Activated CD4-positive, alpha-beta T cell treated with anti-CD3 and anti-CD28 coated beads for 4 hours (primary cell): ENCODE results near the gene HPN.
A peak's percentile ranks its signal among the peaks of the same experiment; 100 is the strongest.
"Not testable (repeated sequence)": the region's sequence is repeated elsewhere in the genome, so short reads cannot be mapped to it uniquely, and the experiment has no call there.

Source experiments
- DNase-seq, 2 donors: peaks; one replicate each; pipeline ENCODE4 v3.0.0-alpha.2; 2020

The HPN gene

DNA sequence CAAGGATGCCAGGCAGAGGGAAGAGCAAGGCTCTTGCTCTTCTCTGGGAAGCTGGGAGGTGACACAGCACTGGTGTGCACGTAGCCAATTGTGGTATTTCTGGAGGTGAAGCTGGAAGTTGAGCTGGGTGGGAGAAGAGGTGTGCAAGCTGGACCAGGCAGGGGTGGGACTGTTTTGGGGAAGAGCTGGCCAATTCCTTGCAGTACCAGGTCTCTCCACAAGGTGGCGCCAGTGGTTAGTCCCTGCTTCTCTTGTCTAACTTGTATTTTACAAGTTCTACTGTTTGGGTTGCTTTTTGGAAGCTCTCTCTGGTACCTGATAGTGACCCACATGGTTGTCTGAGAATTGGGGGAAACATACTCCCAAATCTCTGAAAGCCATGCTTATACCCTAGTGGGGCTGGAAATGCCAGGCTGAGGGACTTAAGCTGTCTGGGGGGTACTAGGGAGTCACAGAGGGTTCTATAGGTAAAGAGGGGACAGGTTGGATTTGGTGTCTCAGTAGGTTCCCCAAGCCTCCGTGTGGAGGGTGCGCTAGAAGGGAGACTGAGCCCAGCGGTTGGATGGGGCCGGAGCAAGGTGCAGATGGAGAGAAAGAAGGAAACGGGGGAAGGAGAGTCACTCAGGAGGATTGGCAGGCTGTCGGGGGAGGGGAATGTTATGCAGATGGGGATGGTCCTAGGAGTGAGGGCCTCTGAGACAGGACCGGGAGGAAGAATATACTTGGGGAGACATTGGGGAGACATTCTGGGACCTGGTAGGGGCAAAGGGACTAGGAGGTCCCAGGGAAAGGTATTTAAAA is 3.0 kb downstream of the HPN start:
- peak; percentile 38 to 59 for DNase-seq

DNA sequence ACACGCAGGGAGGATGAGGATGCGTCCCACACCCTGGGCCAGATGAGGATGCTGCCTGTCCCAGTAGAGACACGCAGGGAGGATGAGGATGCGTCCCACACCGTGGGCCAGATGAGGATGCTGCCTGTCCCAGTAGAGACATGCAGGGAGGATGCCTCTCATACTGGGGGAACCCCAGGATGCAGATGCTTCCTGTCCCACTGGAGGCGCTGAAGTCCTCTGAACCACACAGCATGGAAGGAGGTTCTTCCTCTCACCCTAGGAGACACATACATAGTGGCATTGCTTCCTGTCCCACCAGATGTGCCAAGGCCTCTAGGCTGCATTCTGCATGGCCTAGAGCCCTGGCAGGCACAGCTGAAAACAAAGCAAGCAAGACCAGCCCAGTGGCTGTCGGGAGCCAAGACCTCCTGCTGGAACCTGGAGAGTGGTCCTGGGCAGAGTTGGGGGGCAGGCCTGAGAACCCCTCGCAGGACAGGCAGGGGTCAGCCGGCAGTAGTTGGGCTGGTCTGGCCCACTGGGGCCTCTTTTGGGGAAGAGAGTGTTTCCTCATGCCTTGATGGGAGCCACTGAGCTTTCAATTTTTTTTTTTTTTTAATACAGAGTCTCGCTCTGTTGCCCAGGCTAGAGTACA is 4.3 kb downstream of the HPN start:
- no peak for DNase-seq

DNA sequence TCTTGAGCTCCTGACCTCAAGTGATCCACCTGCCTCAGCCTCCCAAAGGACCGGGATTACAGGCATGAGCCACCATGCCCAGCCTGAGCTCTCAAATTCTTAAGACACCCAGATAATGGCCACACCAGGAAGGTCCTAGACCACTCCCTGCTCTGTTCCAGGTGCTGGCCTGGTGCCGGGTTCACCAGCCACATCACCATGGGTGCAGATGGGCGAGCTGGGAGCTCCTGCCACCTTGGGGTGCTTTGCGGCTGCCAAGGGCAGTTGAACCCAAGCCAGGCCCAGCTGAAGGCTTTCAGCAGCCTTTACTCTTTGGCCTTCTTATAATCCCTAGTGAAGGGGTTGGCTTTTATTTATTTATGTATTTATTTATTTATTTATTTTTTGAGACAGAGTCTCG is 4.9 kb downstream of the HPN start:
- DNase-seq = no peak

DNA sequence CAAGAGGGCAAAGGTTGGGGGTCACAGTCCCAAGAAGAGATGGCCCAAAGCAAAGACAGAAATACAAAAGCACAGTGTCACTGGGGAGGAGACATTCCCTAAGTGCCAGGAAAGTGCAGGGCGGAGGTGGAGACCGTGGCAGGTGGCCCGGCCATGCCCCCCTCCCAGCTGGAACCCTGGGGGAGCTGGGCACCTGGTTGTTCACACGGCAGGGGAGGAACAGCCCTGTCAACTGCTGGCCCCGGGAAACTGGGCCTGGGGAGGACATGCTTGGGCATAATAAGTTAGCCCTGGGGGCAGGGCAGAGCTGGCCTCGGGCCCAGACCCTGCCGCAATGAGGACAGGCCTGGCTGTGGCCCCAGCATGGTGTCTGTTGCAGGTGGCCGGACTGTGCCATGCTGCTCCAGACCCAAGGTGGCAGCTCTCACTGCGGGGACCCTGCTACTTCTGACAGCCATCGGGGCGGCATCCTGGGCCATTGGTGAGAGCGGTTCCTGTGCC is 7.4 kb downstream of the HPN start:
- DNase-seq = no peak

DNA sequence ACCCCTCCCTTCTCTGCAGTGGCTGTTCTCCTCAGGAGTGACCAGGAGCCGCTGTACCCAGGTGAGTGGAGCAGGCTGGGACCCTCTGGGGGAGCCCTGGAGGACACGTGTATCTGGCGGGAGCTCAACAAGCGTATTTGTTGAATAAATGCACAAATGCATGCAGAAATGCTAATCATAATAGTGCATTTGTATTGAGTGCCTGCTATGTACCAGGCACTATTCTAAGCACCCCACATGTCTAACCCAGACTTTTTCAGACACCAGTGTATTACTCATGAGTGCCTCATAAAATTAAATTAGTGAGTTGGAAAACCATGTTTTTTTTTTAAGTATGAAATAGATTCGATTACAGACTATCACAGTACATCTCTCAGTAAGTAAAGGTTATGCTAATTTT is 7.9 kb downstream of the HPN start:
- no peak for DNase-seq

DNA sequence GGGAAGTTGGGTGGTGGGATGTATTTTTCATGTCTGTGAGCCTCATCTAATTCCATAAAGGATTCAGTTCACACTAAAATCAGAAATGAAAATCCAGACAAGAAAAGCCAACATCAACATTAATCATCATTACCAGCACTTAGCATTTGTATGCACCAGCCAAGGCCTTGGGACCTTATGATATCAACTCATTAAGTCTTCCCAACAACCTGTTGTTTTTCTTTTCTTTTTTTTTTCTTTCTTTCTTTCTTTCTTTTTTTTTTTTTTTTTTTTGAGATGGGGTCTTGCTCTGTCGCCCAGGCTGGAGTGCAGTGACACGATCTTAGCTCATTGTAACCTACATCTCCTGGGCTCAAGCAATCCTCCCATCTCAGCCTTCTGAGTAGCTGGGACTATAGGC is 9.1 kb downstream of the HPN start:
- not testable (repeated sequence) for DNase-seq

DNA sequence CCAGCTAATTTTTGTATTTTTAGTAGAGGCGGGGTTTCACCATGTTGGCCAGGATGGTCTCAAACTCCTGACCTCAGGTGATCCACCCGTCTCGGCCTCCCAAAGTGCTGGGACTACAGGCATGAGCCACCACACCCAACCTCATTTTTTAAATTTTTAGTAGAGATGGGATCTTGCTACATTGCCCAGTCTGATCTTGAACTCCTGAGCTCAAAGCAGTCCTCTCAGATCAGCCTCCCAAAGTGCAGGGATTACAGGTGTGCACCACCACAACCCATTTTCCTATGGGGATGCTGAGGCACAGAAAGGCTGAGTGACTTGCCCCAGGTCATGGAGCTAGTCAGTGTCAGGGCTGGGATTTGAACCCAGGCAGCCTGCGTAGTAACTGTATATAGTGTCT is 9.7 kb downstream of the HPN start:
- DNase-seq = not testable (repeated sequence)

DNA sequence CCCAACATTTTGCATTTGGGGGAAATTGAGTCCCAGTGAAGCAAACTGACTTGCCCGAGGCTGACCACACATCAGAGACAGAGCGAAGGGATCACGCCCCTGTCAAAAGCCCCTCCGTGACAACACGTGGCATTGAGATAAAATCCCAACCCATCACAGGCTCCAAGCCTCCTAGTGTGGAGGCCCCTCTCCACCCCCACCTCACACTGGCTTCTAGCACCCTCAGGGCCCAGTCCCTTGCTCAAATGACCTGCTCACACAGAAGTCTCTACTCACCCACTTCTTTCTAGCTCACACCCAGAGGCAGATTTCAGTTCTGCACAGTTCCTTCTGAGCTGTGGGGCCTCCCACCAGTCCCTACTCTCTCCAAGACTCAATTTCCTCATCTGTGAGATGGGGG is 10.3 kb downstream of the HPN start:
- DNase-seq = no peak

DNA sequence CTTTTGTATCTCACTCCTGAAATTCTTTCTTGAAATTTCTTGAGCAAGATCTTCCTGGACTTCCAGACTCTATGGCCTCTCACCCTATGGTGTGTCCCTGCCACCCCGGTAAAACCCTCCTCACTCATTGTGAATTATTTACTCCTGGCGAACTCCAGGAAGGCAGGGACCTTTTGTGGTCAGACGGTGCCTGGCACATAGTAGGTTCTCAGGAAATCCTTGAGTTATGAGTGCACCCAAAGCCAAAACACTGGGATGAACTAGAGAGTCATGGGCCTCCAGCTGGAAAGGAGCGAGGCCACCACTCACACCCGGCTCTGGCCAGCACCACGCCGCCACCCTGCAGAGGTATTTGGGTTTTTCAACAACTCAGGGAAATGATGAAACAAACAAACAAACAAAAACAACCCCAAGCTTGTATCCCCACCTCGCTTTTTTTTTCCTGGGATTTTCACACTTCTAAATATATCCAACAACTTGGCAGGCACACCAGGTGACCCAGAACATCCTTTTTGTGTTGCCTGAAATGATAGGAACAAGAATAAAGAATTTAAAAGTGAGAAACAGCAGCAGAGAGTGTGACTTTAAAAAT is 11.2 kb downstream of the HPN start:
- no peak for DNase-seq

DNA sequence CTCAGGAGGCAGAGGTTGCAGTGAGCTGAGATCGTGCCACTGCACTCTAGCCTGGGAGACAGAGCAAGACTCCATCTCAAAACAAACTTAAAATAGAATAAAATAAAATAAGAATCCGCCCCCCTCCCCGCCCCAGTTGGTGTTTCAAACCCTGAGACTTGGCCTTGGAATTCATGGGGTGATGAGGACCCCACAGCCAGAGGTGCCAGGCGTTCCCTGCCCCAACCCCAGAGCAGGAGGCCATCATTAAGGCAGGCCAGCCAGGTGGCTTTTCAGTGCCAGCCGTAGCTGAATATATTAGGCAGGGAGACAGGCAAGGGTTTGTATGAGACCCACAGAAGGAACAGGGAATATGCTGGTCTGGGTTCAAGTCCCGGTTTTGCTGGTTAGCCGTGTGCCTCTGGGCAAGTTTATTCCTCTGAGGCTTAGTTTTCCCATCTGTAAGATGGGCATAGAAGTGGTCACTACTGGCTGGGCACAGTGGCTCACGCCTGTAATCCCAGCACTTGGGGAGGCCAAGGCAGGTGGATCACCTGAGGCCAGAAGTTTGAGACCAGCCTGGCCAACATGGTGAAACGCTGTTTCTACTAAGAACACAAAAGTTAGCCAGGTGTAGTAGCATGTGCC is 12.3 kb downstream of the HPN start:
- no peak for DNase-seq

DNA sequence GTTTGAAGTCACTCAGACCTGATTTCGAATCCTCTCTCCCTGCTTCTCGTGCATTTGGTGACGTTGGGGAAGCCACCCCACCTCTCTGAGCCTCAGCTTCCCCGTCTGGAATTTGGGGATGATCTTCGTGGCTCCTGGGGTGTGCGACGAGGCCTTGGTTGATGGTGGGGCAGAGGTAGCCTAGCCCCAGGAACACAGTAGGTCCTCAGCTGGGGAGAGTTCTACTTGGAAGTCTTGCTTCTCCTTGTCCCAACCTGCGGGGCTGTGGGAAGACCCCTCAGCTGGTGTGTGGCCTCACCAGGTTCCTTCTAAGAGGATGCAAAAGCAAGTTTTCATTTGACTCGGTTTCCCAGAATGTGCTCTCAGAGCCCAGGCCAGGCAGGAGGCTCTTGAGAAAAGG is 13.1 kb downstream of the HPN start:
- DNase-seq = no peak

DNA sequence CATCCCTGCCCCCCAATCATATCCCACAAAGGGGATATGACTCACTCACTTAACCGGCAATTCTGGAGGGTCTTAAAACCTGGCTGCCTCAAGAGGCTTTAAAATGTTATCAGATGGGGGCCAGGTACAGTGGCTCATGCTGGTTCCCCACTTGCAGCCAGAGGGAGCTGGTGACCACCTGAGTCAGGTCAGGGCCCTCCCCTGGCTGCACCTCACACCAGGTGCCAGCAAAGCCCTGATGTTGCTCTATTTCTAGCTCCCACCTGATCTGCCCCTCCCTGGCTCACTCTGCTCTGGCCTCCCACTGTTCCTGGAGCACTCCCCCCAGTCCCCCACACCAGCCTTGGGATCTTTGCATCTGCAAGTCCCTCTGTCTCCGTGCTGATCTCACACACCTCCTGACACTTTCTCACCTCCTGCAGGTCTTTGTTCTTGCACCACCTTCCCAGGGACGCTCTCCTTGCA is 14.2 kb downstream of the HPN start:
- DNase-seq = no peak

DNA sequence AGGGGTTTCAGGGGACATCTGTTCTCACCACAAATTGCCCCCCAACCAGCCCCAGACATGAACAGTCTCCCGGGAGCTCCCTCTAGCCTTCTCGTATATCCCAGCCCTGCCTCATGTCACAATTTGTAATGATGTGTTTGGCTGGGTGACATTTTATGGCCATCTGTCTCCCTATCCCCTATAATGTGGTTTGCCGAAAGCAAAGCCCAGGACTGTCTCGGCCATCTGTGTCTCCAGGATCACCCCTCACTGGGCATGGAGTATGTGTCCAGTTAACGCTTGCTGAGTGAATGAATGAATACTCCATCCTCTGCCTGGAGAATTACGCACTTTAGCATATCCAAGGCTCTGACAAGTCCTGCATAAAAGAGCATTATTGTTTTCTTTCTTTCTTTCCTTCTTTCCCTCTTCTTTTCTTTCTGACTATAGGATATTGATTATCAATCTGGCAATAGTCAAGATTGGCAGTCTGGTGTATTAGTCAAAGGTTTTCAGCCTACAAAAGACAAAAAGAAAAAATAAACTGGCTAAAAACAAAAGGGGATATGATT is 15.1 kb downstream of the HPN start:
- no peak for DNase-seq

DNA sequence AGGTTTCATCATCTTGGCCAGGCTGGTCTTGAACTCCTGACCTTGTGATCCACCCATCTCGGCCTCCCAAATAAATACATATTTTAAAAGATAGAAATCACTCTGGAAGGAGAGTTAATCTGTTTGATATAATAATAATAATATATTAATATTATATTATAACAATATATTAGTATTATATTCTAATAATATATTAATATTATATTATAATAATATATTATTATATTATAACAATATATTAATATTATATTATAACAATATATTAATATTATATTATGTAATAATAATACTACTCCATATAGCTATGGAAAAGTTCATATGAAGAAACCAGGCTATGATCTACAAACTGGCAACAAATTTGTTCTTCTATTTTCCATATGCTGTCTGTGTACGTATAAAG is 16.8 kb downstream of the HPN start:
- DNase-seq = no peak

DNA sequence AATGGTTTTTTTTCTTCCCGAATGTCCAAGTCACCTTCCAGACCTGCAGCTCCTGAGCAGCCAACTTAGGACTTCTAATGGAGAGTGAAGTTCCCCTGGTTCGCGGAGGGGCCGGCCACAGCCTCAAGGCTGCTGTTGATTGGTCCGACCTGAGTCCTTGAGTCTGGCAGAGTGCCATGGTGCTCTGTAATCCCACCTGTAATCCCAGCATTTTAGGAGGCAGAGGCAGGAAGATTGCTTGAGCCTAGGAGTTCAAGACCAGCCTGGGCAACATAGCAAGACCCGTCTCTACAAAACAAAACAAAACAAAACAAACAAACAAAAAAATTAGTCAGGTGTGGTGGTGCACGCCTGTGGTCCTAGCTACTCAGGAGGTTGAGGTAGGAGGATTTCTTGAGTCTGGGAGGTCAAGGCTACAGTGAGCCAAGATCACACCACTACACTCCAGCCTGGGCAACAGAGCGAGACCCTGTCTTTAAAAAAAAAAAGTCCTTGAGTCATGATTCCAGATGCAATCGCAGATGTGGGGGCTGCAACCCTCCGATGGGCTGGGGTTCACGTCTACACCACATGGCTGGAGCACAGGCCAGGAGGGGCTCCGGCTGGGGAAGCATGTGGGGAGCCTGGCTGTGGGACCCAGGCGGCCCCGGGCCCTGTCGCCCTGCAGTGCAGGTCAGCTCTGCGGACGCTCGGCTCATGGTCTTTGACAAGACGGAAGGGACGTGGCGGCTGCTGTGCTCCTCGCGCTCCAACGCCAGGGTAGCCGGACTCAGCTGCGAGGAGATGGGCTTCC is 17.7 kb downstream of the HPN start:
- no peak for DNase-seq

DNA sequence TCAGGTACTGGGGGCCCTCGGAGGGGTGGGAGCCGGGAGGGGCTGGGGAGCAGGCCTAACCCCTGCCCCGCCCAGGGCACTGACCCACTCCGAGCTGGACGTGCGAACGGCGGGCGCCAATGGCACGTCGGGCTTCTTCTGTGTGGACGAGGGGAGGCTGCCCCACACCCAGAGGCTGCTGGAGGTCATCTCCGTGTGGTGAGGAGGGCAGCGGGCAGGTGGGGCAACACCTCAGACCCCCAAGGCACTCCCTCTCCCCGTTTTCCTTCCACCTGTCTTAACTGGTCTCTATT is 18.2 kb downstream of the HPN start:
- no peak for DNase-seq

DNA sequence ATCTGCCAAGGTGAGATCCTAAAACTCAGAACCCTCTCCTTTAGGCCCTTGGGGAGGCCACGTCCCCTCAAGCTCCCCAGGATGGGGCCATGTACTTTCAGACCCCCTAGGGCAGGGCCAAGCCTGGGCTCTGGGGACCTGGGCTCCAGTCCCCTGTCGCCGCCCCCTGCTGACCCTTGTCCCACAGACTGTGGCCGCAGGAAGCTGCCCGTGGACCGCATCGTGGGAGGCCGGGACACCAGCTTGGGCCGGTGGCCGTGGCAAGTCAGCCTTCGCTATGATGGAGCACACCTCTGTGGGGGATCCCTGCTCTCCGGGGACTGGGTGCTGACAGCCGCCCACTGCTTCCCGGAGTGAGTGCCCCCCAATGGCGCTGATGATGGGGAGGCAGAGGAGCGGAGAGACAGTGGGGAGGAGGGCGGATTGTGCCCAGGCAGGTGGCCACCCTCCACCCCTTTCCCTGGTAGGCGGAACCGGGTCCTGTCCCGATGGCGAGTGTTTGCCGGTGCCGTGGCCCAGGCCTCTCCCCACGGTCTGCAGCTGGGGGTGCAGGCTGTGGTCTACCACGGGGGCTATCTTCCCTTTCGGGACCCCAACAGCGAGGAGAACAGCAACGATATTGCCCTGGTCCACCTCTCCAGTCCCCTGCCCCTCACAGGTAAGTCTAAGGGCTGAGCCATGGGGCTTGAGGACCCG is 18.8 kb downstream of the HPN start:
- DNase-seq = no peak

DNA sequence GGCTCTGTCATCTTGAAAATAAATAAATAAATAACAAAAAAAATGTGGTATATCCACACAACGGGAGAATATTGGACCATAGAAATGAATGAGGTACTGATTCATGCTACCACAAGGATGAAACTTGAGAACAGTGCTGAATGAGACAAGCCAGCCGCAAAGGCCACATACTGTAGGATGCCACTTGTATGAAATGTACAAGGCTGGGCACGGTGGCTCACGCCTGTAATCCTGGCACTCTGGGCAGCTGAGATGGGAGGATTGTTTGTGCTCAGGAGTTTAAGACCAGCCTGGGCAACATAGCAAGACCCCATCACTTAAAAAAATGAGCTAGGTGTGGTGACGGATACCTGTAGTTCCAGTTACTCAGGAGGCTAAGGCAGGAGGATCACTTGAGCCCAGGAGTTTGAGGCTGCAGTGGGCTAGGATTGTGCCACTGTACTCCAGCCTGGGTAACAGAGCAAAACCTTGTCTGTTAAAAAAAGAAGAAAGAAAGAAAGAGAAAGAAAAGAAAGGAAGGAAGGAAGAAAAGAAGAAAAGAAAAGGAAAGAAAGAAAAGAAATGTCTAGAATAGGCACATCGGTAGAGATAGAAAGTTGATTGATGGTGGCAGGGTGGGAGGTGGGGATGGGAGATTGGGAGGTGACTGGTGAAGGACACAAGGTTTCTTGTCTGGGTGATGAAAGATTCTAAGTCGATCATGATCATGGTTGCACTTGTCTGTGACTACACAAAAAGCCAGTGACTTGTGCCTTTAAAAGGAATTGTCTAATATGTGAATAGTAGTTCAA is 20.3 kb downstream of the HPN start:
- no peak for DNase-seq

DNA sequence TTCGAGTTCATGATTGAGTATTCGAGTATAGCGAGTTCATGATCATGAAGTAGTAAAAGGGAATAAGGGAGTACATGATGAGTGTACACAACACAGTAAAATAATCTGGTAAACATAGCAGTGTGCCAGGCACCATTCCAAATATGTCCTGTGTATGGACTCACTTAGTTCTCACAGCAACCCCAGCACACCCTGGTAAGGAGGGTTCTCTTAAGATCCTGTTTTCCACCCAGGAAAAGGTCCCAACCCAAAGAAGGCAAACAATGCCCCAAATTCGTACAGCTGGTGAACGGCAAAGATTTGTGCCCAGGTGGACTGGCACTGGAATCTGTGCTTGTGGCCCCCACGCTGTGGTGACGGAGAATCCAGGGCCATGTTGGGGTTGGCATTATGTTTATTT is 21.4 kb downstream of the HPN start:
- no peak for DNase-seq

DNA sequence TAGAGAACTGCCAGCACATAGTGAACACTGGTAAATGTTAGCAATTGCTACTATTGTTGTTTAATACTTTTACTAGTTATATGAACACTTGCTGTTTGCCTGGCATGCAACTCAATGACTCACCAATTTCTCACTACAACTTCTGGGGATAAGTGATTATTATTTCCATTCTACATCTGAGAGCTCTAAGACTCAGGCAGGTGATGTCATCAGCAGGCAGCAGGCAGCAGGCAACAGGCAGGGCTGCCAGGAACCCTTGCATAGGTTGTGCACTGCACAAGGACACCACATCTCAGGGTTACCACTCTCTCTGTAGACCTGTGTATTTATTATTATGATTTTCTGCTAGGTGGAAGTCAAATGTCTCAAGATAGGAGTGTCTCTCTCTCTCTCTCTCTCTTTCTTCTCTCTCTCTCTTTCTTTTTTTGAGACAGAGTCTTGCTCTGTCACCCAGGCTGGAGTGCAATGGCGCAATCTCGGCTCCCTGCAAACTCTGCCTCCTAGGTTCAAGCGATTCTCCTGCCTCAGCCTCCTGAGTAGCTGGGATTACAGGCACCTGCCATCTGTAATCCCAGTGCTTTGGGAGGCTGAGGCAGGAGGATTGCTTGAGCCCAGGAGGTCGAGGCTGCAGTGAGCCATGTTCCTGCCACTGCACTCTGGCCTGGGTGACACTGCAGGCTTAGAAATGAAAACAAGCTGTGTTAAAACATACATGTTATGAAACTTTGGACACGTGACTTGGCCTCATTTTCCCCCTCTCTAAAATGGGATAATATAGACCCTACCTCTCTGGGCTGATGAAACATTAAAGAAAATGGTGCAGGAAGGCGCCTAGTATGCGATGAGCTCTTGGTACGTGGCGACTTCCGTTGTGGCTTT is 22.7 kb downstream of the HPN start:
- peak in 1 of 2 donors; percentile 12 for DNase-seq
